NCI-H510A treated with DMSO at 0.1 percent for 48 hours (cell line): ENCODE results near the gene B4GALNT3.

Experiments
- DNase-seq: peaks from one replicate; lab custom pipeline; 2025; lab: John Stamatoyannopoulos, UW

The B4GALNT3 gene

GRCh38 chr12:508795-509194 lies 49.1 kb downstream of the B4GALNT3 start:
- DNase-seq = peak; percentile 89

GRCh38 chr12:509500-509899 lies 49.8 kb downstream of the B4GALNT3 start:
- peak; percentile 81 for DNase-seq

- DNase-seq = peak; percentile 87
Measured at GRCh38 chr12:510071-510825, 50.5 kb downstream of the B4GALNT3 start.

- DNase-seq = no peak
Measured at GRCh38 chr12:512933-513332, 53.2 kb downstream of the B4GALNT3 start.

GRCh38 chr12:513446-513845 lies 53.7 kb downstream of the B4GALNT3 start:
- no peak for DNase-seq

GRCh38 chr12:517538-517937 lies 57.8 kb downstream of the B4GALNT3 start:
- DNase-seq = no peak

GRCh38 chr12:520119-520518 lies 60.4 kb downstream of the B4GALNT3 start:
- no peak for DNase-seq

GRCh38 chr12:522692-523378 lies 63.1 kb downstream of the B4GALNT3 start:
- no peak for DNase-seq

GRCh38 chr12:524167-524951 lies 64.6 kb downstream of the B4GALNT3 start:
- no peak for DNase-seq

GRCh38 chr12:526089-526488 lies 66.3 kb downstream of the B4GALNT3 start:
- DNase-seq = no peak

GRCh38 chr12:527241-527640 lies 67.5 kb downstream of the B4GALNT3 start:
- DNase-seq = no peak

- DNase-seq = no peak
Measured at GRCh38 chr12:527729-528128, 68.0 kb downstream of the B4GALNT3 start.

- no peak for DNase-seq
Measured at GRCh38 chr12:530308-530707, 70.6 kb downstream of the B4GALNT3 start.

- no peak for DNase-seq
Measured at GRCh38 chr12:530821-531220, 71.1 kb downstream of the B4GALNT3 start.

GRCh38 chr12:531951-532585 lies 72.3 kb downstream of the B4GALNT3 start:
- no peak for DNase-seq

- no peak for DNase-seq
Measured at GRCh38 chr12:532908-533565, 73.3 kb downstream of the B4GALNT3 start.

- DNase-seq = no peak
Measured at GRCh38 chr12:533718-534117, 74.0 kb downstream of the B4GALNT3 start.

- no peak for DNase-seq
Measured at GRCh38 chr12:534216-534615, 74.5 kb downstream of the B4GALNT3 start.

GRCh38 chr12:535396-535795 lies 75.7 kb downstream of the B4GALNT3 start:
- DNase-seq = no peak

- DNase-seq = no peak
Measured at GRCh38 chr12:536751-537245, 77.1 kb downstream of the B4GALNT3 start.

- peak; percentile 89 for DNase-seq
Measured at GRCh38 chr12:537772-538171, 78.0 kb downstream of the B4GALNT3 start.
